HL-60/S4 treated with retinoic acid at 250 ng/mL for 4 days and 3 days (cell line): Measurements from ENCODE around the gene GPC2.
"Not testable (repeated sequence)": the region's sequence is repeated elsewhere in the genome, so short reads cannot be mapped to it uniquely, and the experiment has no call there.

ENCODE experiments used
- in situ Hi-C: fragments of 300-500 bp; cut with MboI; formaldehyde crosslinking; loops from 2 replicates; pipeline ENCODE4 v1.7.0; 2022; ENCODE audit warnings: low sequenced_read_pairs

GPC2 gene, protein sequence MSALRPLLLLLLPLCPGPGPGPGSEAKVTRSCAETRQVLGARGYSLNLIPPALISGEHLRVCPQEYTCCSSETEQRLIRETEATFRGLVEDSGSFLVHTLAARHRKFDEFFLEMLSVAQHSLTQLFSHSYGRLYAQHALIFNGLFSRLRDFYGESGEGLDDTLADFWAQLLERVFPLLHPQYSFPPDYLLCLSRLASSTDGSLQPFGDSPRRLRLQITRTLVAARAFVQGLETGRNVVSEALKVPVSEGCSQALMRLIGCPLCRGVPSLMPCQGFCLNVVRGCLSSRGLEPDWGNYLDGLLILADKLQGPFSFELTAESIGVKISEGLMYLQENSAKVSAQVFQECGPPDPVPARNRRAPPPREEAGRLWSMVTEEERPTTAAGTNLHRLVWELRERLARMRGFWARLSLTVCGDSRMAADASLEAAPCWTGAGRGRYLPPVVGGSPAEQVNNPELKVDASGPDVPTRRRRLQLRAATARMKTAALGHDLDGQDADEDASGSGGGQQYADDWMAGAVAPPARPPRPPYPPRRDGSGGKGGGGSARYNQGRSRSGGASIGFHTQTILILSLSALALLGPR

DNA sequence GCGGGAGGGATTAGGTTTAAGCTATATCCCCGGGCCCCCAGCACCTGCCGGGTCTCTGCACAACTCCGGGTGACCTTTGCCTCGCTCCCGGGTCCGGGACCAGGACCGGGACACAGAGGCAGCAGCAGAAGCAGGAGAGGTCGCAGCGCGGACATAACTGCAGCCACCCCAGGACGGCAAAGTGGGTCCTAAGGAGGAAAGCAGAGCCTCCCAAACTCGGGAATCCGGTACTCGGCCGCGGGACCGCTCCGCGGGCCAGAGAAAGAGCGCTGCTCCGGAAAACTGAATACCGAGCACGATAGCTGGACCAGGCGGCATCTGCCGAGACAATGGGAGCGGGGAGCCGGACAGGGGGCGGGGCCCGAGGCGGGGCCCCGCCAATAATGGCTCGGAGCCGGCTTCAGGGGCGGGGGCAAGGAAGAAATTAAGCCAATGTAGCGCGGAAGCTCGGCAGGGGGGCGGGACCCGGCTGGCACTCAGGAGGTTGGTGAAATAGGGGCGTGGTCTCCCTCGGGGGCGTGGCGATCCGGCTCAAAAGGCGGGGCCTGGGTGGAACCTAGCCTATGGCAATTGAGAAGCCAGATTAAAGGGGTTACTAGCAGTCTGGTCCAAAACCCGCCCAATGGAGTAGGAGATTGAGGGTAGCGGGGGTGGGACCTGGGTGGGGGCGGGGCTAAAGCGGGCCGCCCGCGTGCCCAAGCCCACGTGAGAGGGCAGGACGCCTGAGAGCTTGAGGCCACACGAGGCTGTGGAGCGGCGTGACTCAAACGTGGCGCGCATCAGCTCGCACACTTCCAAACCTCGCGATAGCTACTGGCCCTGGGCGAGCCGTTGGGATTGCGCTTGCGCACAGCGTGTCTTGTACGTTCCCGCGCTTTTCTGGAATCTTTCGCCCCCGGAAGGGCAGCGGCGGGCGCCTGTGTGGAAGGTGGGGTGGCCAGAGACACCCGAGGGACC, at the start of gene GPC2, which contains the start of gene STAG3:
GPC2 (minus strand) TSS at position 337 of the 957 bp plus-strand sequence; CDS start at position 155, 182 bp downstream.
STAG3 (plus strand) TSS at position 874 of the 957 bp plus-strand sequence. CDS start 2,639 bp downstream, outside the sequence.
- in situ Hi-C loops: no loop called here

DNA sequence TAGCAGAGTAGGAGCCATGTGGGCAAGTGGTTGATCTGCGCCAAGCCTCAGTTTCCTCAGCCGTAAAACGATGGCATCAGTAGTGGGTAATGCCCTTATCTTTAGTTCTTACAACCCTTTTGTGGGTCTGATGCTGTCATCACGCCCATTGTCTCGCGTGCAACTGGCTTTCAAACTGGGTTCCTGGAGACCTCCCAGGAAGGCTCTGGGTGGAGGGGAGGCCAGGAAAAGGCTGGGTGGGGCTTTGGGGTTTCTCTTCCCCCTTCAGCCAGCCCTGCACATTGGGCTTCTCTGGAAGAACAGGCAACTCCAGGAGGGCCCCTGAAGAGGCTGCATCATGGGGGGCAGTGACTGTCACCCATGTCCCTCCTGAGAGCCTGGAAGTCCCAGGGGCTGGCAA, 47.7 kb upstream of the GPC2 start:
- in situ Hi-C loops: not testable (repeated sequence)

DNA sequence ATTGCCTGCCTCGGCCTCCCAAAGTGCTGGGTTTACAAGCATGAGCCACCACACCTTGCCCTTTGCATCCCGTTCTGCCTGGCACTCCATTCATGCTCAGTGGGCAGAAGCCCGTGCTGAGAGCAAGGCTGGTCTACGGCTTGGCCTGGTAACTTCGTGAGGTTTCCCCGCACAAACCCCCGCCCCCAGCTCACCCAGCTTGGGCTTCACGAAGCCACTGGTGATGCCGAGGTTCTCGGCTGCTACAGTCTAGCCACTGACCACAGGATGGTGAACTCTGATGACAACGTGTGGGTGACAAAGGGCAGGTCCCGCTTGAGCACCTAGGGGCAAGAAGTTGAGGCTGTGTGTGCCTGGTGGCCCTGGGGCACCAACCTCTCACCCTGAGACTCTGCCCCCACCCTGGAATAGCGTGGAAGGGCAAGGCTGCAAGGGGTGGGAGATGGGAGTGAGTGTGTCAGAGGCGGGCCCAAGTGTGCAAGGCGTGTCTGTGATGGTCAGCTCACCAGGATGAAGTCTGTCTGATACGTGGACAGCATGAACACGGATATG, 46.3 kb upstream of the GPC2 start:
- in situ Hi-C loops: not testable (repeated sequence)

DNA sequence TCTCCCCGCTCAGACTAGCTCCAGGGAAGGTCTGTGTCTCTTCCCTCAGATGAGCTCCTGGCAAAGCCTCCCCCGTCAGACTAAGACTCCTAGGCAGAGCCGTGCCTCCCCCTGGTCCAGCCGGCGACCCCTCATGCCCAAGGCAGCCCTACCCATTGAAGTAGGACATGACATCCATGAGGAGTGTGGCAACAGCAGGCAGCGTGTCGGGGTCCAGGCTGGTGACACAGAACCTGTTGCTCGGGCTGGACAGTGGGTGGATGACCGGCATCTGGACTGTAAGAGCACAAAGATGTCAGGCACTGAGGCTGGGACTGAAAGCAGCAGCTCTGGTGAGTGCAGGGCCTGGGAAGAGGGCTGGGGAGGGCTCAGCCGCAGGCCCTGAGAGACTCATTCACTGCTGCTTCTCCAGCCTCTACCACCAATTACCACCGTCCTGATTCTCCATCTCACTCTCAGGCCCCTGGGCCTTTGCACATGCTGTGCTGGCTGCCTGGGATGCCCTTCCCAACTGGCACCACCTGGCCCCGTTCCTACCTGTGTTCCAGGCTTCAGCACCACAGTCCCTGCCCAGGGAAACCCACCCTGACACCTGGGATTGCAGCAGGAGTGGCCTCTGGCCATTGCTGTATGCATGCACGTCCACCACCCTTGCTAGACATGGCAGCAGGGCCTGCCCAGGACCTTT, 45.4 kb upstream of the GPC2 start:
- in situ Hi-C loops: no loop called here

DNA sequence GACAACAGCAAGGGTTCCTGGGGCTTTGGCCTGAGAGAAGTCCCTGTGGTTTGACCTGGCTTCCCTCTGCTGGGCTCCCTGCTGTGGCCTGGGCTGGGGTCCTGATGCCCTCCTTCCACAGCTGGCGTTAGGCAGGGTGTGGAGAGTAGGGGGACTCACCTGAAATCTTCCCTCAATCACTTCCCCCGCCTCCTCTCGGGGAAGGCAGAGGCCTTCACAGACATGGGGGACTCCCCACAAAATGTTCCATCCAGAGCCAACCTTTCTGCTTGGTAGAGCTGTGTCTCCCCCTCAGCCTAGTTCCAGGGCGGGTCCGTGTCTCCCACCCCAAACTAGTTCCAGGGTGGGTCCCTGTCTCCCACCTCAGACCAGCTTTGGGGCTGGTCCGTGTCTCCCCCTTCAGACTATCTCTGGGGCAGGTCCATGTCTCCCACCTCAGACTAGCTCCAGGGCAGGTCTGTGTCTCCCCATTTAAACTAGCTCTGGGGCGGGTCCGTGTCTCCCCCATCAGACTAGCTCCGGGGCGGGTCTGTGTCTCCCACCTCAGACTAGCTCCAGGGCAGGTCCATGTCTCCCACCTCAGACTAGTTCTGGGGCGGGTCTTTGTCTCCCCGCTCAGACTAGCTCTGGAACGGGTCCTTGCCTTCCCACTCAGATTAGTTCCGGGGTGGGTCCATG, 44.7 kb upstream of the GPC2 start:
- in situ Hi-C loops: no loop called here

DNA sequence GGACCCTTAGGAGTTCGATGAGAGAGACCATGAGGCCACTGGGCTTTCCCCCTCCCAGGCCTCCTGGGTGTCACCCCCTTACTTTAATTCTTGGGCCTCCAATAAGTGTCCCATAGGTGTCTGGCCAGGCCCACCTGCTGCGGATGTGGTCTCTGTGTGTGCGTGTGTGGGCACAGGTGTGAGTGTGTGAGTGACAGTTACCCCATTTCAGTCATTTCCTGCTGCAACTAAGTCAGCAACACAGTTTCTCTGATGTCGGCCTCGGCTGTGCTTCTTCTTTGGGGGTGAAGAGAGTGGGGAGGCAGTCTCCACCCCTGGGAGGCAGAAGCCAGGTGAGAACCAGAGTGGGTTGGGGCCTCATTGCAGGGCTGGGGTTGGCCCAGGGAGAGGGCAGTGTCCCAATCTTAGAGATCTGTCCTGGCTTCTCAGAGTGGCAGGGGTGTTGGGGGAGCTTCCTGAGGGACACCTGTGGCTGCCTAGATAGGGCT, 44.1 kb upstream of the GPC2 start:
- in situ Hi-C loops: no loop called here

DNA sequence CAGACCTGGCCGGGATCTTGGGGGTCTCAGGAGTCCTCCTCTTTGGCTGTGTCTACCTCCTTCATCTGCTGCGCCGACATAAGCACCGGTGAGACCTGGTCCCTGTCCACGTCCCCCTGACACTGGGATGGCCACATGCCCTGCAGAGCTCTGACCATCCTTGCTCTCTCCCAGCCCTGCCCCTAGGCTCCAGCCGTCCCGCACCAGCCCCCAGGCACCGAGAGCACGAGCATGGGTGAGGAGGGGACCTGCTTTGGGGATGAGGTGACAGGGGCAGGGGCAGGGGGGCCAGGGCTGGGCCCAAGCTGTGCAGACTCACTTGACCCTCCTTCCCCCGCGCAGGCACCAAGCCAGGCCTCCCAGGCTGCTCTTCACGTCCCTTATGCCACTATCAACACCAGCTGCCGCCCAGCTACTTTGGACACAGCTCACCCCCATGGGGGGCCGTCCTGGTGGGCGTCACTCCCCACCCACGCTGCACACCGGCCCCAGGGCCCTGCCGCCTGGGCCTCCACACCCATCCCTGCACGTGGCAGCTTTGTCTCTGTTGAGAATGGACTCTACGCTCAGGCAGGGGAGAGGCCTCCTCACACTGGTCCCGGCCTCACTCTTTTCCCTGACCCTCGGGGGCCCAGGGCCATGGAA, 43.5 kb upstream of the GPC2 start:
- in situ Hi-C loops: no loop called here

DNA sequence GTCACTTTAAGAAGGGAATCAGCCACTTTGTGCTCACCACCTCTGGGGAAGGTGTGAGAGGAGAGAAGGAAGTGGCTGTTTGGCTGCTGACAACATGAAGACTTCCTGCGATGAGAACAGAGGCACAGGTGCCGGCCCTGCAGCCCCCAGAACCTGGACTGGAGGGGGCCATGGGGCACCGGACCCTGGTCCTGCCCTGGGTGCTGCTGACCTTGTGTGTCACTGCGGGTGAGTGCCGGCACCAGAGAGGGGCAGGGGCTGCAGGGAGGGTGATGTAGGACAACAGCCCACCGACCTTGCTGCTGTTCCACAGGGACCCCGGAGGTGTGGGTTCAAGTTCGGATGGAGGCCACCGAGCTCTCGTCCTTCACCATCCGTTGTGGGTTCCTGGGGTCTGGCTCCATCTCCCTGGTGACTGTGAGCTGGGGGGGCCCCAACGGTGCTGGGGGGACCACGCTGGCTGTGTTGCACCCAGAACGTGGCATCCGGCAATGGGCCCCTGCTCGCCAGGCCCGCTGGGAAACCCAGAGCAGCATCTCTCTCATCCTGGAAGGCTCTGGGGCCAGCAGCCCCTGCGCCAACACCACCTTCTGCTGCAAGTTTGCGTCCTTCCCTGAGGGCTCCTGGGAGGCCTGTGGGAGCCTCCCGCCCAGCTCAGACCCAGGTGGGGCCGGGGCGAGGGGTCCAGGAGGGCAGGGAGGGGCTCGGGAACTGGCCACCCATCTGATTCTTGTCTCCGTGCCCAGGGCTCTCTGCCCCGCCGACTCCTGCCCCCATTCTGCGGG, 42.8 kb upstream of the GPC2 start, which contains the start of gene PVRIG:
PVRIG (plus strand) TSS at position 149 of the 785 bp plus-strand sequence; CDS start at position 171, 22 bp downstream.
- in situ Hi-C loops: not testable (repeated sequence)

DNA sequence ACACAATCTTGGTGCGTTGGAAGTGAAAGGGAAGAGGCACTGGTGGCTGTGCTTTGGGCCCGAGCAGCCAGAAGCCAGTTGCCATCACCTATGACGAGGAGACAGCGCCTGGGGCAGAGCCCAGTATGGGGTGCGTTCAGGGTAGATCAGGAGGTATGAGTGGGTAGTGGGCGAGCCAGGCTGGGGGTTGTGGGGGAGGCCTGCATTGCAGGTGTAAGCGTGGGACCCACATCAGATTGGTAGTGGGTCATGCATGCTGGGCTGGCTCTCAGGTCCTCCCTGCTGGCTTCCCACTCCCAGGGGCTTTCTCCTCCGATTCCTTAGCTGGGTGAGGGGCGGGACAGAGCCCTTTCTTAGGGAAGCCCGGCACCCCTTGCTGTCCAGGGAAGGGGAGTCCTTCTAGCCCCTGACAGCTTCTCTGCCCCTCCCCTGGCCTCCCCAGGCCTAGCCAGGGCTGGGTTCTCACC, 42.1 kb upstream of the GPC2 start:
- in situ Hi-C loops: no loop called here

DNA sequence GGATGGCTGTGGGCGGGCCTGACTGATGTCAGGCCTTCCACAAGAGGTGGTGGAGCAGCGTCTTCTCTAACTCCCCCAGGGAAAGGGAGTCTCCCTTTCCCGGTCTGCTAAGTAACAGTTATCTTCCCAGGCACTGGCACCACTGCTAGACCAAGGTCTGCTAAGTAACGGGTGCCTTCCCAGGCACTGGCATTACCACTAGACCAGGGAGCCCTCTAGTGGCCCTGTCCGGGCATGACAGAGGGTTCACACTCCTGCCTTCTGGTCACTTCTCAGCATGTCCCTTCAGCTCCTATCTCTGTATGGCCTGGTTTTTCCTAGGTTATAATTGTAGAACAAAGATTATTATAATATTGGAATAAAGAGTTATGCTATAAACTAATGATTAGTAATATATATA, 40.8 kb upstream of the GPC2 start:
- in situ Hi-C loops: not testable (repeated sequence)

DNA sequence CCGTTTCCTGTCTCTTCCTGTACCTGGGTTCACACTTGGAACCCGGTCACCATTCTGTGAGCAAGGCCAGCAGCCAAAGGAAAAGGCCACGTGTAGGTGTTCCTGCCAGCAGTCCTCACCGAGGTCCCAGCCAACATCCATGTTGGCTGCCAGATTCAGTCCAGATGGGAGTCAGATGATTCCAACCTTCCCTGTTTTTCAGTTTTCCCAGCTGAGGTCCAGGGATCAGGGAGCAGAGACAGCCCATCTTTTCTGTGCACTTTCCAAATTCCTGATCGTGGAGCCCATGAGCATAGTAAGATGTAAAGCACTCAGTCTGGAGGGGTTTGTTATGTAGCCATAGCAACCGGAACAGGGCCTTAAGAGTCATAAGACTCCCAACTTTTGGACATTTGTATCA, 38.7 kb upstream of the GPC2 start:
- in situ Hi-C loops: no loop called here

DNA sequence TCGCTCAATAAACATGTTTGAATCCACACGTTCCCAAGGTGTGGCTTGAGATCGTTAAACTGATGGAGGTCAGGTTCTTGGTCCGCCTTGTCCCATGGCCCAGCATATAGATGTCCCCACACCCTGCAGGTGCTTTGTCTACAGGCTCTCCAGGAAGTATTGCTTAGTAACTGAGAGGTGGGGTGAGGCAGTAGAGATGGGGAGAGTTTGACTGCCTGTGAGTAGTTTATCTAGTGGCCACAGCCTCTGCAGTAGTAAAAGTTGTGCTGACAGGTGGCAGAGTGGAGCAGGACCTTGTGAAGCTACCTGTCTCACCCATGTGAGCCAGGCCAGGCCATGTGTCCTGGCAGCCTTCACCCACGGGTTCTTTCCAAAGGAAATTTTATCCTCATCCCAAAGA, 37.2 kb upstream of the GPC2 start:
- in situ Hi-C loops: not testable (repeated sequence)

DNA sequence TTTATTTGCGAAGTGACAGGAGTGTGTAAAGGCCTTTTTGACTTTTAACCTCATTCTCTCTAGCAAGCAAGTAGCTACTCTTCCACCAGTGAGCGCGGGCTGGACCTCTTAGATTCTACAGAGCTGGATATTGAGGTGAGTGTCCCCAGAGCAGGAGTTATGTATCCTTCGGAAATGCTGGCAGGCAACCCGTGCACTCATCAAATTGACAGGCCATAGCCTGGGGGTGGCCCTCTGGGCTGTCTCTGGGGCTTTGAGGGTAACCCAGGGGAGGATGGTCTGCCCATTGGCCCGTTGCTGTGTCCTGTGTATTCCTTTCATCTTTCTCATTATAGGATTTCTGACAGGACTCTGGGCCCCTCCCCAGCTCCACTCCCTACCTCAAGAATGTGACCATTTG, 36.5 kb upstream of the GPC2 start:
- in situ Hi-C loops: no loop called here

DNA sequence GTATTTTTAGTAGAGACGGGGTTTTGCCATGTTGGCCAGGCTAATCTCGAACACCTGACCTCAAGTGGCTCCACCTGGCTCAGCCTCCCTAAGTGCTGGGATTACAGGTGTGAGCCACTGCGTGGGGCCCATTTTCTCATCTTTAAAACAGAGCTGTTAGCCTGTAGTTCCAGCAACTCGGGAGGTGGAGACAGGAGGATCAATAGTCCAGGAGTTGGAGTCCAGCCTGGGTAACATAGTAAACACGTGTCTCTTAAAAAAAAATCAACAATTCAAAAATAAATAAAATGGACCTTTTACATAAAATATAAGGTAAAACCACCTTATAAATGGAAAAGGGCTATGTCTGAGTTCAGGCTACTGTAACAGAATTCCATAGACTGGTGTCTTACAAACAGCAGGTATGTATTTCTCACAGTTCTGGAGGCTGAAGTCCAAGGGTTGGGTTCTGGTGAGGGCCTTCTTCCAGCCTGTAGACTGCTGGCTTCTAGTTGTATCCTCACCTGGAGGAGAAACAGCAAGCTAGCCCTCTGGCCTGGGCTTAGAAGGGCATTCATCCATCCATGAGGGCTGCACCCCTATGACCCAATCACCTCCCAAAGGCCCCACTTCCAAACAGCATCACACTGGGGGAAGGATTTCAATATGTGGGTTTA, 35.6 kb upstream of the GPC2 start:
- in situ Hi-C loops: no loop called here

DNA sequence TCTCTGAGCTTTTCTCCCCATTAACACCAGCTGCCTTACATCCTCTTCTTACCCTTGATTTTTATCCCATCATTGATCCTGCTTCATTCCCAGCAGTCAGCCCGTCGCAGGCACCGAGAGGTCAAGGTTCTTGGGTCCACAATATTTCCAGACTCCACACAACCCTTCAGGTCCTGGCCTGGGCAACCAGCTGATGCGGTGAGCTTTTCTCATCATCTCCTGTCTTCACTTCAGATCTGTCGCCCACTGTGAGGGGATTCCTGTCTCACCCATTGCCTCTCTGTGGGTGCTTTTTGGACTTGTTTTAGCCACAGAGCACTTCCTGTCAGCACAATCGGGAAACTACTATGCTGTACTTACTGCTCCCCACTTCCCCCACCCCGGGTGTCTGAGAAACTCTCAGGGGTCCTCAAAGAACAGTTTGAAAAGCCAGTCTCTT, 34.2 kb upstream of the GPC2 start:
- in situ Hi-C loops: no loop called here

DNA sequence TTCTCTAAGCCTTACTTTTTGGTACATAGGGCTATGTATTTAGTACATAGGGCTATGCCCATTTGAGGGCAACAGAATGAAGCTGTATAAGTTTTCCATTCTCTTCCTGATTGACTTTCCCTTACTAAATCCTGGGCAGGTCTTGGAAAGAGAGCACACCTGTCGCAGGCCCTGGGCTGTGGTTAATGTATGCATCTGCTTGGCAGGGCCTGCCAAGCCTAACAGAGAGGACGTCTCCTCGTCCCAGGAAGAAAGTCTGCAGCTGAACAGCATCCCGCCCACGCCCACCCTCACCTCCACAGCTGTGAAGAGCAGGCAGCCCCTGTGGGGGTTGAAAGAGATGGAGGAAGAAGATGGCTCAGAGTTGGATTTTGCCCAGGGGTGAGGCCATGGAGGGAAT, 33.6 kb upstream of the GPC2 start:
- in situ Hi-C loops: no loop called here

DNA sequence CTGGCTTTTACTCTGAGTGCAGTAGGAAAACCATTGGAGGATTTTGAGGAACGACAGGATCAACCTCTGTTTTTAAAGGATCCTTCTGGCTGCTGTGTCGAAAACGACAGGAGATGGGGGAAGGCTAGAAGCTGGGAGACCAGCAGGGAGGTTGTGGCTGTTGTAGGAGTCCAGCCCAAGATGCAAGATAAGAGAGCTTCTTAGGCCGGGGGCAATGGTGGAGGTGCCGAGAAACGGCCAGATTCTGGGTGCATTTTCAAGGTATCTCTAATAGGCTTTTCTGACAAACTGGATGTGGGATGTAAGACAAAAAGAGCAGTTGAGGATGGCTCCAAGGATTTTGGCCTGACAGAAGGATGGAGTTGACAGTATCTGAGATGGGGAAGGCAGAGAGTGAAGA, 32.3 kb upstream of the GPC2 start:
- in situ Hi-C loops: no loop called here
